ENCODE measurements around the gene TERF2IP.

The TERF2IP gene

GRCh38 chr16:75640598-75640997 lies 7.0 kb upstream of the TERF2IP start:
- no peak for DNase-seq

DNA sequence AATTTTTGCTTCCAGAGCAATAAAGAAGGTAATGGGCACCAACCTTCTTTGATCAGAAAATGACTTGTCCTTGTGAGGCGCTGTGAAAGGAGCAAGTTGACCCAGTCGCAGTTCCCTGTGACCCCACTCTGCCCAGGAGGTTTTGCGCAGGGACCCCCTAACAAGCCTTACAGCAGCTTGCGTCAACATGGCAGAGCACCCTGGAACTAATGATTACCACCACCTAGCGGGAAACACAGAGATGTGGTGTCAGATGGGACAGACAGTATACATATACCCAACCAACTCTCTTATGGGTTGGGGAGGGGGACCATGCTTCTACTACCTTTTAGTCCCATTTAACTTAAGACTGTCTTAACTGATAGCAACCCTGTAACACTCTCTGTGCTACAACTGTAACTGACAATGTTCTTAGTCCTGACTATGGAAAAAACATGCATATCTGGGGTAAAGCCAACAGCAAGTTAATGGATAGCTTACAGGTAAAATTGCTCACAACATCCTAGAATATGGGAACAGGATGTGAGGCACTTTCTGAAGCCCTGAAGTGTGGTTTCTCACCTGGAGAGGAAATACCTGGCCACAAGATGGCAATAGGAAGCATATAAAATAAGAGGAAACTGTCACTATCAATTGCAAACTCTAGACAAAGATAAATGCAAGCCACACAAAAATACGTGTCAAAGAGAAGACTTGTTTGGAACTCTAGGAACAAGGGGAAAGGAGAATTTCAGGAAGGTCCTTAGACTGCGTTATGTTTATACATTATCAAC lies 3.1 kb upstream of the TERF2IP start:
- DNase-seq: no peak

DNA sequence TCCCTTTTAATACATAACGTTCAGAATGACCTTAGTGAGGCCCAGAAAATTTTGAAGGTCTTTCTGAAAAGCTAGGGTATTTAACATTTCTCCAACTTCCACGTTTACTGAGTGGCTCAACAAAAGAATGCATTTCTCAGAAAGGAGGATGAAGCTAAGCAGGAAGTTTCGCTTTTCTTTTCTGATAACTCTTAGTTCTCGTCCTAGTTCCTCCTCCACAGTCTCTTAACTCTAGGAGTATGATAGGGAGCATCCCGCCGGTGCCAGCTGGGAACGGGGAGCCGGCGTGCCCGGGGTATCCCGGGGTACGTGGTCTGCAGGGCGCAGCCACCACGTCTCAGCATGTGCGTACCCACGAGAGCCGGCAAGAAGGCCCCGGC lies 471 bp upstream of the TERF2IP start:
- DNase-seq: no peak

- DNase-seq: peak; percentile 76
Measured at GRCh38 chr16:75648265-75649076, 898 bp downstream of the TERF2IP start.

DNA sequence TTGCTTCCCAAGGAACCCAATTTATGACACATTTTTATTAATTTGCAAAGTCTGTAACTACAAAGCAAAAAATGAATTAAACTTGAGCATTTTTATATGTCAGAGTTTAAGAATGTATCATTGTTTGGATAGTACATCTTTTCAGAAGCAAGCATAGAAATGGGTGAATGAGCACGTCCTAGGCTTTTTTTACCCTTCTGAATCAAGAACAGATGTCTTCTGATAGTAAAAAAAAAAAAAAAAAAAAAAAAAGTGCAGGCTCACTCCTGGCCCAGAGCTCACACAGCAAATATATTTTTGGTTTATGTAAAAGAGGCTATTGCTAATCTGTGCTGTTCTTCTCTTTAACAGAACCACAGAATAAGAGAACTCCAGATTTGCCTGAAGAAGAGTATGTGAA lies 6.3 kb downstream of the TERF2IP start:
- DNase-seq: no peak

GRCh38 chr16:75658175-75658574 lies 10.6 kb downstream of the TERF2IP start:
- no peak for DNase-seq

- DNase-seq: no peak
Measured at GRCh38 chr16:75660321-75660720, 12.7 kb downstream of the TERF2IP start.

DNA sequence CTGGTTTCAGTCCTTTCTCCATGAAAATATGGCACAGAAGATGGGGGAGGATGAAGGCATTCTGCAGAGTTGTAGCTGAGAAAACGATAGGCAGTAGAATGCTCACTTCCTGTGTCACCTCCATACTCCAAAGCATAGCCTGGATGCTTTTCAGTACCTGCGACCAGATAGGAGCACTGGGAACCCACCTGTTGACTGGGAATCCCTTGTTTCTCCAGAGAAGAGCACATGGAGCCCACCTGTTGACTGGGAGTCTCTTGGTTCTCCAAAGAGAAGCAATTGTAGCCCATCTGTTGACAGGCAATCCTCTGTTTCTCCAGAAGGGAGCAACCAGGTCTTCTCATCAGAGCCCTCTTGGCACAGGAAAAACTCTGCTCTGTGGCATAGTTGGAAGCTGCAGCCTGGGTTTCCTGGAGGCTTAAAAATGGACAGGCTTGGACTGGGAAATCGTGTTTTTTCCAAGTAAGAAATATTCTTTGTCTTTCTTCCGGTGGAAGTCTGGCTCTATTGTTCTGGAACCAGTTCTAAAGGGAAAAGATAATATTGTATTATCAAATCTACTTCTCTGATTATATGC lies 13.2 kb downstream of the TERF2IP start:
- DNase-seq: no peak

DNA sequence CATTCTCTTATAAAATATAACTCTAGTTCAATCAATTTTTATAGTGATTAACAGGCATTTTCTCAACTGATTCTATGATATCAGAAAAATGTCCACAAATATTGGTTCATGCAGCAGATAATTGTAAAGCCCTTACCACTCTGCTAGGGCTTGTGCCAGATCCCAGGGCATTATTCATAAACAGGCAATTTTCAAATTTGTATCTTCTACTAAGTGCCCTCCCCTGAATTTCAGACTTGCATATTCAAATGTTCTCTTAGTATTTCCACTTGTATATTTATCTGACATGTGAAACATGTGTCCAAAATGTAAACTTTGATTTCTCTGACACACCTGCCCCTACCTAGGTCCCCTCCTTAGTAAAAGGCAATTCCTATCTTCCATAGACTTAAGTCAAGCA lies 19.9 kb downstream of the TERF2IP start:
- no peak for DNase-seq

GRCh38 chr16:75676909-75677308 lies 29.3 kb downstream of the TERF2IP start, which contains the start of gene CPHXL2:
TSS of gene CPHXL2 (minus strand) at chr16:75677009. CDS start at chr16:75676999, 10 bp downstream.
- no peak for DNase-seq

- no peak for DNase-seq
Measured at GRCh38 chr16:75679366-75679765, 31.8 kb downstream of the TERF2IP start.

DNA sequence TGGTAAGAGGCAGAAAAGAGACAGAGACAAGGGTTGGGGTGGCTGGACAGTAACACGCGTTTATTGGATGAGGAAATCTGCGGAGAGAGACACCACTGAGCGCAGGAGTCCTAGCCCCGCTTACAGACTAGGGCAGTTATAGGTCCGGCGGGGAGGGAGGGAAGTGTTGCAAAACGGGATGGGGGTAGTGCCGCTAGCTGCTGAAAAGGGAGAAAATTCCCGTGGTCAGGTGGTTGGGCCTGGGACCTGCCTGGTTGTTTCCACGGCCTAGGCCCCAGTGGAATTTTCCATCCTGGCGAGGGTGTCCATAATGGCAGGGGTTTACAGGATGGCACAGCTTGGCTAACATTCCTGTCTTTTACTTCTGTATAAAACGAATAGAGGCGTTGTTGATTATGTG lies 34.7 kb downstream of the TERF2IP start:
- no peak for DNase-seq

DNA sequence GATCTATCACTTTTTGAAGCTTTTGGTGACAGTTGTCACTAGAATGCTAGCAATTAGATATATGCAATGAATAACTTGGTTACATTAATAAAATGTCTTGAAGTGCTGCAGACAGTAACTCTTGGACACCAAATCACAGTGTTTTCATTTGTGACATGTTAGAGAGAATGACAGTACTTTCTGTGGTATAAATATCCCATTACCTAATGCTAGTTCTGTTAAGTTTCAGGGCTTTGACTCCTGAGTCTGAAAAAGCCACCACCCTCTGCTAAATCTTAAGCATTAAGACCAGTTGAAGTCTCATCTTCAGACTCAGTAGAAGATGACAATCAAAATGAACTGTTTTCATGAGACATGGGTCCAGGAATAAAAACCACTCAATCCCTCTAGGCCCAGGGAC lies 39.8 kb downstream of the TERF2IP start:
- no peak for DNase-seq

DNA sequence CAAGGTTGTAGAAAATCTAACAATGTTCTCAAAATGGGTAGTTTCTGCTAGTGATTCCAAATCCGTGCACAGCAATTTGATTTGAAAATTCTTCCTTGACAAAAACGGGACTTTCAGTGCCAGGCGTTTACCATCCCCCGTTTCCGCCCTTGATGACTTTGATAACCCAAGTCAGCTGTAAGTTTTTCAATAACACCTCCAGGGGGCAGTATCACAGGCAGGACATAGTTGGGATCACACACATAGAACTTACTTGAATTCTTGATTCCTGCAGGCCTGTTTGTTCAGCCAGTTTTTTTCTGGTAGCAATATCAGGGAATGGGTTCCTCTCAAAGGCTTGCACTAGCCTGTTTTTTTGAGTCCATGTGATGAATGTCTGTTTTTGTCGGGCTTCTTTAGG lies 48.1 kb downstream of the TERF2IP start:
- DNase-seq: no peak

DNA sequence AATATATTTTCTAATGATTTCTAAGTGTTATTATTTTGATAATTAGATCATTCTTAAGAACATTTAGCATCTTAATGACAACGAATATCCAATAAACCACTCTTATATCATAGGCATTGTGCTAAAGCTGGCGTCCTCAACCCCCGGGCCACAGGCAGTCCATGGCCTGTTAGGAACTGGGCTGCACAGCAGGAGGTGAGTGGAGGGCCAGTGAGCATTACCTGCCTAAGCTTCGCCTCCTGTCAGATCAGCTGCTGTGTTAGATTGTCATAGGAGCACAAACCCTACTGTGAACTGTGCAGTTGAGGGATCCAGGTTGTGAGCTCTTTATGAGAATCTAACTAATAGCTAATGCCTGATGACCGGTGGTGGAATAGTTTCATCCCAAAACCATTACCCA lies 50.0 kb downstream of the TERF2IP start:
- DNase-seq: no peak

- no peak for DNase-seq
Measured at GRCh38 chr16:75701361-75701760, 53.8 kb downstream of the TERF2IP start, which contains the start of gene DUXB. TSS of gene DUXB (minus strand) at chr16:75701461. CDS start at chr16:75701418, 43 bp downstream.

GRCh38 chr16:75702242-75702641 lies 54.7 kb downstream of the TERF2IP start:
- DNase-seq: no peak

- no peak for DNase-seq
Measured at GRCh38 chr16:75703306-75703705, 55.7 kb downstream of the TERF2IP start.

All from effector CD8-positive, alpha-beta T cell (primary cell).